ENCODE data around the gene DUSP1. TPM values are rescaled to one million over a fixed set of nuclear protein-coding genes. Genes with fewer than 3 reads are reported as not detected.

DUSP1 gene
- total and polyA plus RNA-seq, 9 of the 15 experiments (the other 6 are each of a cell fraction or from before 2014, with no cell fraction given), result 2.1 to 14.2 (median 8.5) TPM

DNA sequence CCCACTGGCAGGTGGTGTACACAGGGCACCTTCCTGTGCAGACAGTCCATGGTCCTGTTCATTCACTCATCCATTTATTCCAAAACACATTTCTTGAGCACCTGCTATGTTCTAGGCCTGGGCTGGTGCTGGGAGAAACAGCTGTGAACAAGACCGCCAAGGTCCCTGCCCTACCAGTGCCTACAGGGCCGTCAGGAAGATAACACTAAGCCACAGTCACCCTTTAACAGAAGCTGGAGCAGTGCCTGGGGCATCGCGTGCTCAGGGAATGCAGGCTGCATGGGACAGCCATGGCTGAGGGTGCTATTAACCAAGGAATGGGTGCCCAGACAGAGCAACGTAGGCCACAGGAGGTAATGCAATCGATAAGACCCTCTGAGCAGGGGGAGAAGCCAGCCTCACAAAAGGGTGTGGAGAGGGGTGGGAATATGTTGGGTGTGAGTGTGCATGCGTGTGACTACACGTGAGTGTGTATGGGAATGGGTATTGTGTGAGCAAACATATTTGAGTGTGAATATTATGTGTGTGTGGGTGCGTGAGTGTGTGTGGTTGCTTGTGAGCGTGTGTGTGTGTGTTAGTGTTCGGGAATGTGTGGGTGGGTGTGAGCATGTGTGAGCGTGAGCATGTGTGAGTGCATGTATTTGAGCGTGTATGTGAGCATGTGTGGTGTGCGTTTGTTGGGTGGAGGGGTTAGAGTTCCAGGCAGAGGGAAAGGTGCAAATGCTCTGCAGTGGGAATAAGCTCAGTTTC lies 19.1 kb downstream of the DUSP1 start:
- ChIA-PET POLR2A (interaction anchor here (0.7 to 2.2 kb wide), 4 partner anchors 13 to 143 kb away, joined by 3 to 6 read pairs (median 4); partner anchors contain the start of gene DUSP1), CTCF (ENCODE audit: low intra/inter-chr PET ratio) (no interaction called here)
- WGBS (ENCODE audit: insufficient coverage, low coverage, missing lambda C conversion rate), result 17% methylated on average over 14 of the region's 14 CpGs
- Histone ChIP-seq H3K27ac (ENCODE audit: extremely low read depth, low read depth, low read length) (no peak overlapping the region; the same call in 2 of the 3 replicates), H3K79me2 (ENCODE audit: control insufficient read depth, insufficient read depth, low read length) (no peaks in the 10 kb centered on the region), H3K9me1 (ENCODE audit: control insufficient read depth, insufficient read depth, low read length) (no peaks in the 10 kb centered on the region), H3K4me3 (no peak overlapping the region), H3K4me1 (replicated peaks in 1 of 2; ENCODE audit: control insufficient read depth in 2 of 2, insufficient read depth in 2 of 2, low read length in 2 of 2) (peaks cover 0 to 10% of the 10 kb centered on the region in 2 experiments; a peak in 2 of 5 replicates), H3K9ac (ENCODE audit: insufficient read depth in 1 of 2, low read depth in 2 of 2, low read length in 2 of 2) (peak overlapping the region in 1 of 2 experiments; percentile 42; a peak in 1 of 4 replicates), H2AFZ (ENCODE audit: low read depth, low read length) (no peak overlapping the region), H3K9me3 (replicated peaks; ENCODE audit: control insufficient read depth, insufficient read depth, low read depth, low read length) (peaks cover 5% of the 10 kb centered on the region), H4K20me1 (replicated peaks; ENCODE audit: control insufficient read depth, insufficient read depth, low read length) (no peaks in the 10 kb centered on the region), H3K36me3 (ENCODE audit: control insufficient read depth, insufficient read depth, low read length) (no peaks in the 10 kb centered on the region), H3K27me3 (ENCODE audit: control insufficient read depth in 2 of 2, insufficient read depth in 2 of 2, low read length in 2 of 2) (peaks cover 41 to 50% of the 10 kb centered on the region in 2 experiments), H3K4me2 (ENCODE audit: insufficient read depth, low read length) (no peak overlapping the region)
- TF ChIP-seq TRIM24 (IDR thresholded peaks at IDR 0.05), result no peak
- no peak for TF ChIP-seq CEBPG (CRISPR knock-in tag; IDR thresholded peaks at IDR 0.05)
- no peak for TF ChIP-seq CEBPG (tag; conservative IDR thresholded peaks at IDR 0.05 in 1 of 2, IDR thresholded peaks at IDR 0.05 in 1 of 2)
- no peak for TF ChIP-seq NELFE (IDR thresholded peaks at IDR 0.05; ENCODE audit: insufficient read depth, insufficient read length)
- no peak for TF ChIP-seq MYNN (IDR thresholded peaks at IDR 0.05)
- no peak for TF ChIP-seq MYNN (CRISPR knock-in tag; IDR thresholded peaks at IDR 0.05)
- TF ChIP-seq ERF (CRISPR knock-in tag; IDR thresholded peaks at IDR 0.05), result no peak
- no peak for TF ChIP-seq ASH1L (IDR thresholded peaks at IDR 0.05; ENCODE audit: borderline replicate concordance, low read depth, partially characterized antibody)
- TF ChIP-seq, protein P1, sequence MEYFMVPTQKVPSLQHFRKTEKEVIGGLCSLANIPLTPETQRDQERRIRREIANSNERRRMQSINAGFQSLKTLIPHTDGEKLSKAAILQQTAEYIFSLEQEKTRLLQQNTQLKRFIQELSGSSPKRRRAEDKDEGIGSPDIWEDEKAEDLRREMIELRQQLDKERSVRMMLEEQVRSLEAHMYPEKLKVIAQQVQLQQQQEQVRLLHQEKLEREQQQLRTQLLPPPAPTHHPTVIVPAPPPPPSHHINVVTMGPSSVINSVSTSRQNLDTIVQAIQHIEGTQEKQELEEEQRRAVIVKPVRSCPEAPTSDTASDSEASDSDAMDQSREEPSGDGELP (CRISPR knock-in tag; IDR thresholded peaks at IDR 0.05; ENCODE audit: borderline replicate concordance), result no peak
- no peak for TF ChIP-seq ZNF507 (tag; conservative IDR thresholded peaks at IDR 0.05)
- TF ChIP-seq, protein P2, sequence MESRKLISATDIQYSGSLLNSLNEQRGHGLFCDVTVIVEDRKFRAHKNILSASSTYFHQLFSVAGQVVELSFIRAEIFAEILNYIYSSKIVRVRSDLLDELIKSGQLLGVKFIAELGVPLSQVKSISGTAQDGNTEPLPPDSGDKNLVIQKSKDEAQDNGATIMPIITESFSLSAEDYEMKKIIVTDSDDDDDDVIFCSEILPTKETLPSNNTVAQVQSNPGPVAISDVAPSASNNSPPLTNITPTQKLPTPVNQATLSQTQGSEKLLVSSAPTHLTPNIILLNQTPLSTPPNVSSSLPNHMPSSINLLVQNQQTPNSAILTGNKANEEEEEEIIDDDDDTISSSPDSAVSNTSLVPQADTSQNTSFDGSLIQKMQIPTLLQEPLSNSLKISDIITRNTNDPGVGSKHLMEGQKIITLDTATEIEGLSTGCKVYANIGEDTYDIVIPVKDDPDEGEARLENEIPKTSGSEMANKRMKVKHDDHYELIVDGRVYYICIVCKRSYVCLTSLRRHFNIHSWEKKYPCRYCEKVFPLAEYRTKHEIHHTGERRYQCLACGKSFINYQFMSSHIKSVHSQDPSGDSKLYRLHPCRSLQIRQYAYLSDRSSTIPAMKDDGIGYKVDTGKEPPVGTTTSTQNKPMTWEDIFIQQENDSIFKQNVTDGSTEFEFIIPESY (CRISPR knock-in tag; IDR thresholded peaks at IDR 0.05), result no peak
- TF ChIP-seq OTX1 (CRISPR knock-in tag; IDR thresholded peaks at IDR 0.05), result no peak
- TF ChIP-seq ZBTB8A (IDR thresholded peaks at IDR 0.05; ENCODE audit: partially characterized antibody), result no peak
- in situ Hi-C loops (cut with MboI), result no loop called here
- intact Hi-C loops (cut with micrococcal nuclease), result no loop called here
- FAIRE-seq (no peak), ATAC-seq (no peak), DNase-seq (ENCODE audit: extremely low read depth in 1 of 4, low spot score in 3 of 4) (no peak)
- BruUV-seq (replicated peaks), result no TSS peak
